MM.1S (cell line): ENCODE results near the gene ANKRD13B.

ENCODE experiments used
- DNase-seq: peaks from one replicate; pipeline ENCODE4 v3.0.0-alpha.2; 2015
- H2AFZ ChIP-seq: fragments of 300-600 bp; sonication (generic); 2 replicates; pipeline ENCODE4 v1.6.0; 2016; ENCODE audit warnings: antibody characterized with exemption, low read length
- H3F3A ChIP-seq: fragments of 300-600 bp; sonication (generic); 2 replicates; pipeline ENCODE4 v1.6.1; 2016; ENCODE audit warnings: mild to moderate bottlenecking, antibody characterized with exemption, low read length, moderate library complexity, mixed read lengths; ENCODE audit not compliant: insufficient read depth
- H3K27ac ChIP-seq: fragments of 300-600 bp; sonication (generic); 2 replicates; pipeline ENCODE4 v1.5.1; 2016; ENCODE audit warnings: mild to moderate bottlenecking, low read length
- H3K27me3 ChIP-seq: fragments of 300-600 bp; sonication (generic); replicated peaks from 2 replicates; pipeline ENCODE4 v1.6.0; 2016; ENCODE audit warnings: low read length; ENCODE audit not compliant: insufficient read depth
- H3K36me3 ChIP-seq: fragments of 300-600 bp; sonication (generic); replicated peaks from 2 replicates; pipeline ENCODE4 v1.6.1; 2016; ENCODE audit warnings: mild to moderate bottlenecking, low read length, mixed read lengths; ENCODE audit not compliant: insufficient read depth
- H3K4me1 ChIP-seq: fragments of 300-600 bp; sonication (generic); 2 replicates; pipeline ENCODE4 v1.6.1; 2016; ENCODE audit warnings: low read length, mixed read lengths
- H3K4me2 ChIP-seq: fragments of 300-600 bp; sonication (generic); 2 replicates; pipeline ENCODE4 v1.6.0; 2016; ENCODE audit warnings: low read depth, low read length
- H3K4me3 ChIP-seq: fragments of 300-600 bp; sonication (generic); 2 replicates; pipeline ENCODE4 v1.5.1; 2016; ENCODE audit warnings: low read length, mixed read lengths
- H3K79me2 ChIP-seq: fragments of 300-600 bp; sonication (generic); 2 replicates; pipeline ENCODE4 v1.6.1; 2016; ENCODE audit warnings: mixed run types, low read length, mixed read lengths
- H3K9ac ChIP-seq: fragments of 300-600 bp; sonication (generic); 2 replicates; pipeline ENCODE4 v1.6.1; 2016; ENCODE audit warnings: low read length, mixed read lengths
- H3K9me2 ChIP-seq: fragments of 300-600 bp; sonication (generic); replicated peaks from 2 replicates; pipeline ENCODE4 v1.6.1; 2016; ENCODE audit warnings: mild to moderate bottlenecking, low read length, mixed read lengths; ENCODE audit not compliant: insufficient read depth
- H3K9me3 ChIP-seq: fragments of 300-600 bp; sonication (generic); replicated peaks from 2 replicates; pipeline ENCODE4 v1.6.1; 2016; ENCODE audit warnings: mild to moderate bottlenecking, low read length, mixed read lengths; ENCODE audit not compliant: insufficient read depth
- H4K20me1 ChIP-seq: fragments of 300-600 bp; sonication (generic); 2 replicates; pipeline ENCODE4 v1.6.1; 2016; ENCODE audit warnings: mild to moderate bottlenecking, low read length, moderate library complexity, mixed read lengths; ENCODE audit not compliant: insufficient read depth
- CTCF ChIP-seq: fragments of 300-600 bp; sonication (generic); IDR thresholded peaks from 2 replicates; pipeline ENCODE4 v1.5.1; 2016; ENCODE audit warnings: antibody characterized with exemption, low read length, mixed read lengths
- EZH2 ChIP-seq: fragments of 300-600 bp; sonication (generic); optimal IDR thresholded peaks from 2 replicates; pipeline ENCODE3; 2017; ENCODE audit warnings: low read depth, mild to moderate bottlenecking, antibody characterized with exemption, low read length, mixed read lengths
- EZH2phosphoT487 ChIP-seq: fragments of 300-600 bp; sonication (generic); IDR thresholded peaks from 2 replicates; pipeline ENCODE4 v1.6.1; 2018; ENCODE audit warnings: antibody characterized with exemption, low read length

Gene ANKRD13B

GRCh38 chr17:29576214-29577000, 16.5 kb upstream of the ANKRD13B start:
- peaks cover 8% of the 10 kb centered on the region; the same call in 1 of the 2 replicates for H3K4me1 ChIP-seq
- H3K4me3 ChIP-seq: no peak overlapping the region
- no peaks in the 10 kb centered on the region; the same call in 1 of the 2 replicates for H3K79me2 ChIP-seq
- H3K9me2 ChIP-seq: no peaks in the 10 kb centered on the region
- no peaks in the 10 kb centered on the region for H3K36me3 ChIP-seq
- no peak overlapping the region for H2AFZ ChIP-seq
- H3K9me3 ChIP-seq: no peaks in the 10 kb centered on the region
- no peak overlapping the region for H3K27ac ChIP-seq
- H3F3A ChIP-seq: no peaks in the 10 kb centered on the region
- no peaks in the 10 kb centered on the region for H4K20me1 ChIP-seq
- DNase-seq: no peak
- TF ChIP-seq EZH2 (no peak), EZH2phosphoT487 (no peak), CTCF (no peak)
- no peaks in the 10 kb centered on the region for H3K27me3 ChIP-seq
- H3K9ac ChIP-seq: no peak overlapping the region
- no peak overlapping the region for H3K4me2 ChIP-seq

GRCh38 chr17:29577001-29577370, 15.9 kb upstream of the ANKRD13B start:
- Histone ChIP-seq H3K4me3 (no peak overlapping the region), H4K20me1 (no peaks in the 10 kb centered on the region), H3K9me2 (no peaks in the 10 kb centered on the region), H3F3A (no peaks in the 10 kb centered on the region), H3K79me2 (no peaks in the 10 kb centered on the region; the same call in 1 of the 2 replicates), H3K9ac (no peak overlapping the region), H3K4me2 (no peak overlapping the region), H3K4me1 (peaks cover 8% of the 10 kb centered on the region; the same call in 1 of the 2 replicates), H3K36me3 (no peaks in the 10 kb centered on the region), H3K27me3 (no peaks in the 10 kb centered on the region), H3K9me3 (no peaks in the 10 kb centered on the region), H2AFZ (no peak overlapping the region), H3K27ac (no peak overlapping the region)
- no peak for TF ChIP-seq EZH2
- no peak for TF ChIP-seq CTCF
- TF ChIP-seq EZH2phosphoT487: no peak
- DNase-seq: no peak

GRCh38 chr17:29577385-29578211, 15.3 kb upstream of the ANKRD13B start:
- TF ChIP-seq CTCF (no peak), EZH2 (no peak), EZH2phosphoT487 (no peak)

More at GRCh38 chr17:29577385-29578211, 15.3 kb upstream of the ANKRD13B start:
- Histone ChIP-seq H3K9ac (no peak overlapping the region), H3K9me3 (no peaks in the 10 kb centered on the region), H3K36me3 (no peaks in the 10 kb centered on the region), H3K4me3 (no peak overlapping the region), H2AFZ (no peak overlapping the region), H3K9me2 (no peaks in the 10 kb centered on the region), H4K20me1 (no peaks in the 10 kb centered on the region), H3K27me3 (no peaks in the 10 kb centered on the region), H3F3A (no peaks in the 10 kb centered on the region), H3K4me2 (no peak overlapping the region), H3K79me2 (peaks cover 3% of the 10 kb centered on the region), H3K4me1 (peaks cover 8% of the 10 kb centered on the region; the same call in 1 of the 2 replicates), H3K27ac (no peak overlapping the region)
- DNase-seq: no peak
